Measurements from ENCODE around the gene SEMA3D.

SEMA3D gene

DNA sequence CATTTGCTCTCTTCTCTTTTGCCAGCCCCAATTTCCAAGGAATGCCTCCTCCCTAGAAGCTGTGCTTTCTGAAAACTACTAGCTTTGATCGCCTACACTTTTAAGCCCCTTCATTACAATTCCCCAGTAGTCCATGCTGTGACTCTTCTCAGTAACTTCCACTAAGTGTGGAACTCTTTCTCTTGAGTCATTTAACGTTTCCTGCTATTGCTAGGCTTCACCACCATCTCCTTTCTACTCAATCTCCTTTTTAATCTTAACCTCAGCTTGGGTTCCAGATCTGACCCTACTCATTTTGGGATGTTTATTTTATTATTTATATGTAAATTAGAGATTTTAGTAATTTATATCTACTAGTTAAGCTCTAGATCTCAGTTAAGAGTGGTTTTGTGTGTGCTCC, 14.4 kb upstream of the SEMA3D start:
- Histone ChIP-seq H3K23ac (ENCODE audit: low read length) (no peak overlapping the region), H3K79me1 (ENCODE audit: low read length) (no peaks in the 10 kb centered on the region), H3K27ac (ENCODE audit: low read depth, low read length) (no peak overlapping the region), H3K18ac (ENCODE audit: low read length) (no peak overlapping the region), H3K4ac (ENCODE audit: low read depth, low read length) (no peak overlapping the region), H3K4me1 (ENCODE audit: control insufficient read depth, low read depth, low read length) (no peaks in the 10 kb centered on the region), H4K8ac (ENCODE audit: low read depth, low read length) (no peak overlapping the region), H3K4me2 (ENCODE audit: low read length) (no peak overlapping the region), H4K5ac (ENCODE audit: low read length) (no peak overlapping the region), H2BK5ac (ENCODE audit: low read length) (no peak overlapping the region), H2BK120ac (ENCODE audit: low read depth, low read length) (no peak overlapping the region), H3K4me3 (ENCODE audit: low read length) (no peak overlapping the region), H3K56ac (ENCODE audit: low read length) (no peak overlapping the region), H3K9ac (ENCODE audit: low read length) (no peak overlapping the region), H3K36me3 (ENCODE audit: control insufficient read depth, insufficient read depth, low read length) (no peaks in the 10 kb centered on the region), H3K27me3 (ENCODE audit: insufficient read depth, low read length, poor library complexity) (no peaks in the 10 kb centered on the region), H3K79me2 (ENCODE audit: control insufficient read depth, insufficient read depth, low read length) (no peaks in the 10 kb centered on the region), H2AK5ac (ENCODE audit: low read length) (no peak overlapping the region), H2BK15ac (replicated peaks; ENCODE audit: low read depth) (no peak overlapping the region)
- no CpG with 5 or more reads among the region's 2 CpGs for WGBS (ENCODE audit: extremely low coverage, insufficient coverage, low lambda C conversion rate)
- DNase-seq, result no peak

DNA sequence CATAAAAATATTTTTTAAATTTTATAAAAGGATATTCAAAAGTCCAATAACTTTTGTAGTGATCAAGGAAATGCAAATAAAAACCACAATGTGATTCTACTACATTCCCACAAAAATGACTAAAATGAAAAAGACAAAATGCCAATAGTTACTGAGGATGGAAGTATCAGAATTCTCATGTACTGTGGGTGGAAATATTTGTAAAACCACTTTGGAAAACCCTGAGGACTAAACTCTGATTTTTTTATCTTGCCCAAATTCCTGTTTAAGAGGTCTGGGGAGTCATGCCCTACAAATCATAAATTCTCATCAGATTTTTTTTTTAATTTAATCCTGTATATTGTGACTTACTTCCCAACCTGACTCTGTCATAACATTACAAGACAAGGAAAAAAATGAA, 9.8 kb upstream of the SEMA3D start:
- Histone ChIP-seq H3K4ac (ENCODE audit: low read depth, low read length) (no peak overlapping the region), H3K4me2 (ENCODE audit: low read length) (no peak overlapping the region), H4K8ac (ENCODE audit: low read depth, low read length) (no peak overlapping the region), H2BK5ac (ENCODE audit: low read length) (no peak overlapping the region), H3K27me3 (ENCODE audit: insufficient read depth, low read length, poor library complexity) (no peaks in the 10 kb centered on the region), H3K23ac (ENCODE audit: low read length) (no peak overlapping the region), H2BK120ac (ENCODE audit: low read depth, low read length) (no peak overlapping the region), H3K18ac (ENCODE audit: low read length) (no peak overlapping the region), H3K79me2 (ENCODE audit: control insufficient read depth, insufficient read depth, low read length) (no peaks in the 10 kb centered on the region), H4K5ac (ENCODE audit: low read length) (no peak overlapping the region), H3K56ac (ENCODE audit: low read length) (no peak overlapping the region), H3K4me1 (ENCODE audit: control insufficient read depth, low read depth, low read length) (peaks cover 1% of the 10 kb centered on the region), H2BK15ac (replicated peaks; ENCODE audit: low read depth) (no peak overlapping the region), H2AK5ac (ENCODE audit: low read length) (no peak overlapping the region), H3K79me1 (ENCODE audit: low read length) (no peaks in the 10 kb centered on the region), H3K4me3 (ENCODE audit: low read length) (no peak overlapping the region), H3K36me3 (ENCODE audit: control insufficient read depth, insufficient read depth, low read length) (no peaks in the 10 kb centered on the region), H3K9ac (ENCODE audit: low read length) (no peak overlapping the region), H3K27ac (ENCODE audit: low read depth, low read length) (no peak overlapping the region)
- no peak for DNase-seq

GRCh38 chr7:85191383-85191782, 4.5 kb upstream of the SEMA3D start:
- H3K4me3 ChIP-seq (ENCODE audit: low read length), result no peak overlapping the region
- H2AK5ac ChIP-seq (ENCODE audit: low read length), result no peak overlapping the region
- H3K4me2 ChIP-seq (ENCODE audit: low read length), result no peak overlapping the region
- H3K56ac ChIP-seq (ENCODE audit: low read length), result no peak overlapping the region
- no peaks in the 10 kb centered on the region for H3K79me1 ChIP-seq (ENCODE audit: low read length)
- no peak overlapping the region for H2BK5ac ChIP-seq (ENCODE audit: low read length)
- H3K4ac ChIP-seq (ENCODE audit: low read depth, low read length), result no peak overlapping the region
- H4K5ac ChIP-seq (ENCODE audit: low read length), result no peak overlapping the region
- H3K23ac ChIP-seq (ENCODE audit: low read length), result no peak overlapping the region
- H3K9ac ChIP-seq (ENCODE audit: low read length), result no peak overlapping the region
- no peak overlapping the region for H2BK15ac ChIP-seq (replicated peaks; ENCODE audit: low read depth)
- peaks cover 1% of the 10 kb centered on the region for H3K4me1 ChIP-seq (ENCODE audit: control insufficient read depth, low read depth, low read length)
- H3K27me3 ChIP-seq (ENCODE audit: insufficient read depth, low read length, poor library complexity), result no peaks in the 10 kb centered on the region
- H3K36me3 ChIP-seq (ENCODE audit: control insufficient read depth, insufficient read depth, low read length), result no peaks in the 10 kb centered on the region
- no peak overlapping the region for H3K18ac ChIP-seq (ENCODE audit: low read length)
- H4K8ac ChIP-seq (ENCODE audit: low read depth, low read length), result no peak overlapping the region
- no peaks in the 10 kb centered on the region for H3K79me2 ChIP-seq (ENCODE audit: control insufficient read depth, insufficient read depth, low read length)
- DNase-seq, result peak; percentile 23
- WGBS (ENCODE audit: extremely low coverage, insufficient coverage, low lambda C conversion rate), result no CpG with 5 or more reads among the region's 1 CpG
- no peak overlapping the region for H2BK120ac ChIP-seq (ENCODE audit: low read depth, low read length)
- no peak overlapping the region for H3K27ac ChIP-seq (ENCODE audit: low read depth, low read length)

GRCh38 chr7:85186083-85186520, 754 bp downstream of the SEMA3D start:
- Histone ChIP-seq H3K4me2 (ENCODE audit: low read length) (peak overlapping the region; percentile 99), H3K56ac (ENCODE audit: low read length) (peak overlapping the region; percentile 81), H3K4ac (ENCODE audit: low read depth, low read length) (no peak overlapping the region), H3K36me3 (ENCODE audit: control insufficient read depth, insufficient read depth, low read length) (no peaks in the 10 kb centered on the region), H3K27me3 (ENCODE audit: insufficient read depth, low read length, poor library complexity) (peaks cover 2% of the 10 kb centered on the region), H3K4me1 (ENCODE audit: control insufficient read depth, low read depth, low read length) (no peaks in the 10 kb centered on the region), H2BK15ac (replicated peaks; ENCODE audit: low read depth) (no peak overlapping the region), H3K18ac (ENCODE audit: low read length) (no peak overlapping the region), H3K4me3 (ENCODE audit: low read length) (peak overlapping the region; percentile 66), H3K23ac (ENCODE audit: low read length) (no peak overlapping the region), H3K27ac (ENCODE audit: low read depth, low read length) (no peak overlapping the region), H2BK120ac (ENCODE audit: low read depth, low read length) (no peak overlapping the region), H3K79me2 (ENCODE audit: control insufficient read depth, insufficient read depth, low read length) (no peaks in the 10 kb centered on the region), H3K9ac (ENCODE audit: low read length) (peak overlapping the region; percentile 41), H3K79me1 (ENCODE audit: low read length) (no peaks in the 10 kb centered on the region), H2AK5ac (ENCODE audit: low read length) (no peak overlapping the region), H4K8ac (ENCODE audit: low read depth, low read length) (no peak overlapping the region), H2BK5ac (ENCODE audit: low read length) (no peak overlapping the region), H4K5ac (ENCODE audit: low read length) (no peak overlapping the region)
- peak; percentile 64 for DNase-seq
- no CpG with 5 or more reads among the region's 28 CpGs for WGBS (ENCODE audit: extremely low coverage, insufficient coverage, low lambda C conversion rate)

- peak; percentile 80 for DNase-seq
These were observed 1.3 kb downstream of the SEMA3D start for GRCh38 chr7:85185424-85186082.

More at GRCh38 chr7:85185424-85186082, 1.3 kb downstream of the SEMA3D start:
- Histone ChIP-seq H3K27me3 (ENCODE audit: insufficient read depth, low read length, poor library complexity) (peaks cover 2% of the 10 kb centered on the region), H3K9ac (ENCODE audit: low read length) (peak overlapping the region; percentile 41), H4K5ac (ENCODE audit: low read length) (no peak overlapping the region), H3K36me3 (ENCODE audit: control insufficient read depth, insufficient read depth, low read length) (no peaks in the 10 kb centered on the region), H3K4me3 (ENCODE audit: low read length) (peak overlapping the region; percentile 66), H2AK5ac (ENCODE audit: low read length) (no peak overlapping the region), H3K79me2 (ENCODE audit: control insufficient read depth, insufficient read depth, low read length) (no peaks in the 10 kb centered on the region), H4K8ac (ENCODE audit: low read depth, low read length) (no peak overlapping the region), H3K23ac (ENCODE audit: low read length) (no peak overlapping the region), H2BK120ac (ENCODE audit: low read depth, low read length) (no peak overlapping the region), H3K79me1 (ENCODE audit: low read length) (no peaks in the 10 kb centered on the region), H3K4me1 (ENCODE audit: control insufficient read depth, low read depth, low read length) (no peaks in the 10 kb centered on the region), H3K4ac (ENCODE audit: low read depth, low read length) (no peak overlapping the region), H3K56ac (ENCODE audit: low read length) (peak overlapping the region; percentile 71), H3K18ac (ENCODE audit: low read length) (no peak overlapping the region), H2BK5ac (ENCODE audit: low read length) (no peak overlapping the region), H3K4me2 (ENCODE audit: low read length) (peak overlapping the region; percentile 99), H3K27ac (ENCODE audit: low read depth, low read length) (no peak overlapping the region), H2BK15ac (replicated peaks; ENCODE audit: low read depth) (no peak overlapping the region)
- no CpG with 5 or more reads among the region's 39 CpGs for WGBS (ENCODE audit: extremely low coverage, insufficient coverage, low lambda C conversion rate)

All from mesendoderm (in vitro differentiated cells).